Measurements from ENCODE around the gene TM7SF2. TPM values are rescaled to one million over a fixed set of nuclear protein-coding genes. Genes with fewer than 3 reads are reported as not detected.

Gene TM7SF2
- total RNA-seq, 1 experiment from 2014 or later, result 73.8 TPM

DNA sequence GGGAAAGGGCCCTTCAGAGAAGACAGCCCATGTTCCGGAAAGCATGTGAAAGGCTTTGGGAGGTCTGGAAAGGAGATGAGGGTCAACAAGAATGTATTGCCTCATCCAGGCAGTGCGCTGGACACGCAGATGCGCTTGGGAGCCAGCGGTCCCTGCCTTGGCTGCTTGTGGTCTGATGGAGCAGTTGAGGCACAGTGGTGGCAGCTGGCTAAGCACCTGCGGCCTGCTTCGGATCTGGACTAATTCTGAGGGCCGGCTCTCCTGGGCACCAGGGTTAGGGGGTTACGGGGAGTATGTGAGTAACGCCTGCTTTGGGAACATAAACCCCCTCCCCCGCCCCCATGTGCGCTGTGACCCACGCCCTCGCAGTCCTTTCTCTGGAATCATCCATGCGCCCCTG lies 4.6 kb upstream of the TM7SF2 start:
- Histone ChIP-seq H3K4me3 (ENCODE audit: low read depth, low read length) (no peak overlapping the region), H3K36me3 (ENCODE audit: control insufficient read depth, insufficient read depth, low read length) (no peaks in the 10 kb centered on the region; the same call in 1 of the 2 replicates), H3K27me3 (replicated peaks; ENCODE audit: control insufficient read depth, insufficient read depth, low read length) (no peaks in the 10 kb centered on the region), H3K9me3 (no peaks in the 10 kb centered on the region), H3K4me1 (peaks cover 10% of the 10 kb centered on the region)
- BruUV-seq (replicated peaks), result no TSS peak
- Mint-ChIP-seq H3K4me3 (ENCODE audit: unreplicated experiment) (no peak overlapping the region), H3K27me3 (ENCODE audit: insufficient read depth, unreplicated experiment) (no peaks in the 10 kb centered on the region), H3K27ac (ENCODE audit: unreplicated experiment) (no peak overlapping the region), H3K9me3 (ENCODE audit: unreplicated experiment) (no peaks in the 10 kb centered on the region), H3K4me1 (ENCODE audit: low read depth, unreplicated experiment) (no peaks in the 10 kb centered on the region), H3K36me3 (ENCODE audit: insufficient read depth, unreplicated experiment) (peaks cover 50% of the 10 kb centered on the region)
- ChIA-PET CTCF (interaction anchor here (0.6 kb wide), 1 partner anchor 233 kb away, joined by 3 read pairs; no protein-coding TSS in a partner anchor), POLR2A (no interaction called here)
- no peak for DNase-seq
- intact Hi-C loops (cut with micrococcal nuclease; ENCODE audit: unreplicated experiment), result no loop called here
- TF ChIP-seq, protein P1, sequence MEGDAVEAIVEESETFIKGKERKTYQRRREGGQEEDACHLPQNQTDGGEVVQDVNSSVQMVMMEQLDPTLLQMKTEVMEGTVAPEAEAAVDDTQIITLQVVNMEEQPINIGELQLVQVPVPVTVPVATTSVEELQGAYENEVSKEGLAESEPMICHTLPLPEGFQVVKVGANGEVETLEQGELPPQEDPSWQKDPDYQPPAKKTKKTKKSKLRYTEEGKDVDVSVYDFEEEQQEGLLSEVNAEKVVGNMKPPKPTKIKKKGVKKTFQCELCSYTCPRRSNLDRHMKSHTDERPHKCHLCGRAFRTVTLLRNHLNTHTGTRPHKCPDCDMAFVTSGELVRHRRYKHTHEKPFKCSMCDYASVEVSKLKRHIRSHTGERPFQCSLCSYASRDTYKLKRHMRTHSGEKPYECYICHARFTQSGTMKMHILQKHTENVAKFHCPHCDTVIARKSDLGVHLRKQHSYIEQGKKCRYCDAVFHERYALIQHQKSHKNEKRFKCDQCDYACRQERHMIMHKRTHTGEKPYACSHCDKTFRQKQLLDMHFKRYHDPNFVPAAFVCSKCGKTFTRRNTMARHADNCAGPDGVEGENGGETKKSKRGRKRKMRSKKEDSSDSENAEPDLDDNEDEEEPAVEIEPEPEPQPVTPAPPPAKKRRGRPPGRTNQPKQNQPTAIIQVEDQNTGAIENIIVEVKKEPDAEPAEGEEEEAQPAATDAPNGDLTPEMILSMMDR (IDR thresholded peaks at IDR 0.05; ENCODE audit: insufficient read depth in 1 of 2, low read depth in 1 of 2, low read length in 1 of 2, severe bottlenecking in 1 of 2, unreplicated experiment in 1 of 2), result no peak

GRCh38 chr11:65107751-65108468 lies 3.8 kb upstream of the TM7SF2 start:
- ChIA-PET CTCF (interaction anchor here (0.6 kb wide), 1 partner anchor 232 kb away, joined by 3 read pairs; no protein-coding TSS in a partner anchor), POLR2A (no interaction called here)
- Mint-ChIP-seq H3K9me3 (ENCODE audit: unreplicated experiment) (no peaks in the 10 kb centered on the region), H3K36me3 (ENCODE audit: insufficient read depth, unreplicated experiment) (peaks cover 58% of the 10 kb centered on the region), H3K4me3 (ENCODE audit: unreplicated experiment) (no peak overlapping the region), H3K27ac (ENCODE audit: unreplicated experiment) (no peak overlapping the region), H3K27me3 (ENCODE audit: insufficient read depth, unreplicated experiment) (no peaks in the 10 kb centered on the region), H3K4me1 (ENCODE audit: low read depth, unreplicated experiment) (no peaks in the 10 kb centered on the region)
- intact Hi-C loops (cut with micrococcal nuclease; ENCODE audit: unreplicated experiment), result no loop called here
- Histone ChIP-seq H3K36me3 (ENCODE audit: control insufficient read depth, insufficient read depth, low read length) (no peaks in the 10 kb centered on the region), H3K9me3 (no peaks in the 10 kb centered on the region), H3K4me1 (peaks cover 11% of the 10 kb centered on the region), H3K27me3 (replicated peaks; ENCODE audit: control insufficient read depth, insufficient read depth, low read length) (no peaks in the 10 kb centered on the region), H3K4me3 (ENCODE audit: low read depth, low read length) (no peak overlapping the region)
- BruUV-seq (replicated peaks), result no TSS peak
- TF ChIP-seq, protein P1 (IDR thresholded peaks at IDR 0.05; ENCODE audit: insufficient read depth in 1 of 2, low read depth in 1 of 2, low read length in 1 of 2, severe bottlenecking in 1 of 2, unreplicated experiment in 1 of 2), result no peak
- DNase-seq, result no peak

GRCh38 chr11:65108469-65109123 lies 3.1 kb upstream of the TM7SF2 start:
- Mint-ChIP-seq H3K9me3 (ENCODE audit: unreplicated experiment) (no peaks in the 10 kb centered on the region), H3K27ac (ENCODE audit: unreplicated experiment) (no peak overlapping the region), H3K36me3 (ENCODE audit: insufficient read depth, unreplicated experiment) (peaks cover 63% of the 10 kb centered on the region), H3K4me1 (ENCODE audit: low read depth, unreplicated experiment) (peaks cover 5% of the 10 kb centered on the region), H3K4me3 (ENCODE audit: unreplicated experiment) (no peak overlapping the region), H3K27me3 (ENCODE audit: insufficient read depth, unreplicated experiment) (no peaks in the 10 kb centered on the region)
- no peak for DNase-seq
- Histone ChIP-seq H3K27me3 (replicated peaks; ENCODE audit: control insufficient read depth, insufficient read depth, low read length) (no peaks in the 10 kb centered on the region), H3K4me1 (peaks cover 18% of the 10 kb centered on the region), H3K4me3 (ENCODE audit: low read depth, low read length) (no peak overlapping the region), H3K36me3 (ENCODE audit: control insufficient read depth, insufficient read depth, low read length) (no peaks in the 10 kb centered on the region), H3K9me3 (no peaks in the 10 kb centered on the region)
- ChIA-PET POLR2A (no interaction called here), CTCF (no interaction called here)
- TF ChIP-seq, protein P1 (IDR thresholded peaks at IDR 0.05; ENCODE audit: insufficient read depth in 1 of 2, low read depth in 1 of 2, low read length in 1 of 2, severe bottlenecking in 1 of 2, unreplicated experiment in 1 of 2), result no peak
- intact Hi-C loops (cut with micrococcal nuclease; ENCODE audit: unreplicated experiment), result no loop called here
- BruUV-seq (replicated peaks), result no TSS peak

Data from Caco-2 (cell line).